GM18907 (cell line): ENCODE measurements around the gene RABEP2.
"Not testable (repeated sequence)": the region's sequence is repeated elsewhere in the genome, so short reads cannot be mapped to it uniquely, and the experiment has no call there.

Experiments used
- ATAC-seq: cut with Tn5 transposase; IDR thresholded peaks from one replicate; pipeline ENCODE4 v1.9.1; 2021; ENCODE audit warnings: mild to moderate bottlenecking, moderate library complexity; ENCODE audit not compliant: unreplicated experiment

Gene RABEP2

DNA sequence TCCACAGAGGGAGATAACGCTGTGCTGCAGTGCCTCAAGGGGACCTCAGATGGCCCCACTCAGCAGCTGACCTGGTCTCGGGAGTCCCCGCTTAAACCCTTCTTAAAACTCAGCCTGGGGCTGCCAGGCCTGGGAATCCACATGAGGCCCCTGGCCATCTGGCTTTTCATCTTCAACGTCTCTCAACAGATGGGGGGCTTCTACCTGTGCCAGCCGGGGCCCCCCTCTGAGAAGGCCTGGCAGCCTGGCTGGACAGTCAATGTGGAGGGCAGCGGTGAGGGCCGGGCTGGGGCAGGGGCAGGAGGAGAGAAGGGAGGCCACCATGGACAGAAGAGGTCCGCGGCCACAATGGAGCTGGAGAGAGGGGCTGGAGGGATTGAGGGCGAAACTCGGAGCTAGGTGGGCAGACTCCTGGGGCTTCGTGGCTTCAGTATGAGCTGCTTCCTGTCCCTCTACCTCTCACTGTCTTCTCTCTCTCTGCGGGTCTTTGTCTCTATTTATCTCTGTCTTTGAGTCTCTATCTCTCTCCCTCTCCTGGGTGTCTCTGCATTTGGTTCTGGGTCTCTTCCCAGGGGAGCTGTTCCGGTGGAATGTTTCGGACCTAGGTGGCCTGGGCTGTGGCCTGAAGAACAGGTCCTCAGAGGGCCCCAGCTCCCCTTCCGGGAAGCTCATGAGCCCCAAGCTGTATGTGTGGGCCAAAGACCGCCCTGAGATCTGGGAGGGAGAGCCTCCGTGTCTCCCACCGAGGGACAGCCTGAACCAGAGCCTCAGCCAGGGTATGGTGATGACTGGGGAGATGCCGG, 7.5 kb upstream of the RABEP2 start:
- no peak for ATAC-seq

DNA sequence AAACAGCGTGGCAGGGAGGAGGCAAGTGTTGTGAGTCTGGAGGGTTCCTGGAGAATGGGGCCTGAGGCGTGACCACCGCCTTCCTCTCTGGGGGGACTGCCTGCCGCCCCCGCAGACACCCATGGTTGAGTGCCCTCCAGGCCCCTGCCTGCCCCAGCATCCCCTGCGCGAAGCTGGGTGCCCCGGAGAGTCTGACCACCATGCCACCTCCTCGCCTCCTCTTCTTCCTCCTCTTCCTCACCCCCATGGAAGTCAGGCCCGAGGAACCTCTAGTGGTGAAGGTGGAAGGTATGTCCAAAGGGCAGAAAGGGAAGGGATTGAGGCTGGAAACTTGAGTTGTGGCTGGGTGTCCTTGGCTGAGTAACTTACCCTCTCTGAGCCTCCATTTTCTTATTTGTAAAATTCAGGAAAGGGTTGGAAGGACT, 6.8 kb upstream of the RABEP2 start, which contains the start of gene CD19:
CD19 (plus strand) TSS at position 171 of the 425 bp plus-strand sequence; CDS start at position 201, 30 bp downstream.
- no peak for ATAC-seq

DNA sequence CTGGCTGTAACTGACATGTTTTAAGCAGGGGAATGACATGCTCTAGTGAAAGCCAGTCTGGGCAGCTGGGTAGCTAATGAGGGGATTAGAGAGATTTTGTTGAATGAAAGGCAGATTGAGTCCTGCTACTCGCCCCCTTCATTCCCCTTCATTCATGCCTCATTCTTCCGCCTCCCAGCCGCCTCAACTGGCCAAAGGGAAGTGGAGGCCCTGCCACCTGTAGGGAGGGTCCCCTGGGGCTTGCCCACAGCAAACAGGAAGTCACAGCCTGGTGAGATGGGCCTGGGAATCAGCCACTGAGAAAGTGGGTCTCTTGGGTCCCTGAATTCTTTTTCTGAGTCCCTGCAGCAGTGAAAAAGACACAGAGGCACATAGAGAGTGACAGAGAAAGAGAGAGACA, 5.6 kb upstream of the RABEP2 start:
- ATAC-seq = peak; percentile 55

DNA sequence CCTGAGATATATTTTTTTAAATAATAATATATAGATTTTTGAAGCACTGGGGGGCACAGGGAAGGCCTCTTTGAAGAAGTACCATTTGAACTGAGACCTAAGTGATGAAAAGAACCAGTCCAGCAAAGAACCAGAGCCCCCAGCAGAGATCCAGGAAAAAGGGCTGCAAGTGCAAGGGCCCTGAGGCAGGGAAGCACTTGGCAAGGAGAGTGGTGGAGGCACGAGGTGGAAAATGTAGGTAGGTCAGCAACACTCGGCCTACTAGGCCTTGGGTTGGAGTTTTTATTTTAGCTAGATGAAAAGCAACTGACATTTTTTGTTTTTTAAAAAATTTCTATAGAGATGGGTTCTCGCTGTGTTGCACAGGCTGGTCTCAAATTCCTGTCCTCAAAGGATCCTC, 5.2 kb upstream of the RABEP2 start:
- ATAC-seq = no peak

DNA sequence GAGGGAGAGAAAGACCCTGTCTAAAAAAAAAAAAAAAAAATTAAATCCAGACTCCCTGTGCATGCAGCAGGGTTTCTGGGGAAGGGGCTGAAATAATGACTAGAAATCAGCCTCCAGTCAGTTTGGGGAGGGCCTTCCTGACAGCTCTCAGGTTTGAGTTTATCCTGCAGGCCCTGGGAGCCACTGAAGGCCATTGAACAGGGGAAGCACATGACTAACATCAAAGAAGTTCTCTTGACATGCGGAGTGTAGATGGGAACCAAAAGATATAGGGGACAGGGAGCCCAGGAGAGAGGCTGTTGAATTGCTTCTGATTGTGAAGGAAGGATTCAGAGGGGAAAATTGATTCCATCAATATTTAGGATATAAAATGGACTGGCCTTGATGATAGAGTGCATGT, 2.8 kb upstream of the RABEP2 start:
- ATAC-seq = no peak

DNA sequence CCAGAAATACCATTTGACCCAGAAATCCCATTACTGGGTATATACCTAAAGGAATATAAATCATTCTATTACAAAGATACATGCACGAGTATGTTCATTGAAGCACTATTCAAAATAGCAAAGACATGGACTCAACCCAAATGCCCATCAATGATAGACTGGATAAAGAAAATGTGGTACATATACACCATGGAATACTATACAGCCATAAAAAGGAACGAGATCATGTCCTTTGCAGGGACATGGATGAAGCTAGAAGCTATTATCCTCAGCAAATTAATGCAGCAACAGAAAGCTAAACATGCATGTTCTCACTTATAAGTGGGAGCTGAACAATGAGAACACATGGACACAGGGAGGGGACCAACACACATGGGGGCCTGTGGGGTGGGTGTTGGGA, 1.2 kb upstream of the RABEP2 start:
- ATAC-seq = not testable (repeated sequence)

DNA sequence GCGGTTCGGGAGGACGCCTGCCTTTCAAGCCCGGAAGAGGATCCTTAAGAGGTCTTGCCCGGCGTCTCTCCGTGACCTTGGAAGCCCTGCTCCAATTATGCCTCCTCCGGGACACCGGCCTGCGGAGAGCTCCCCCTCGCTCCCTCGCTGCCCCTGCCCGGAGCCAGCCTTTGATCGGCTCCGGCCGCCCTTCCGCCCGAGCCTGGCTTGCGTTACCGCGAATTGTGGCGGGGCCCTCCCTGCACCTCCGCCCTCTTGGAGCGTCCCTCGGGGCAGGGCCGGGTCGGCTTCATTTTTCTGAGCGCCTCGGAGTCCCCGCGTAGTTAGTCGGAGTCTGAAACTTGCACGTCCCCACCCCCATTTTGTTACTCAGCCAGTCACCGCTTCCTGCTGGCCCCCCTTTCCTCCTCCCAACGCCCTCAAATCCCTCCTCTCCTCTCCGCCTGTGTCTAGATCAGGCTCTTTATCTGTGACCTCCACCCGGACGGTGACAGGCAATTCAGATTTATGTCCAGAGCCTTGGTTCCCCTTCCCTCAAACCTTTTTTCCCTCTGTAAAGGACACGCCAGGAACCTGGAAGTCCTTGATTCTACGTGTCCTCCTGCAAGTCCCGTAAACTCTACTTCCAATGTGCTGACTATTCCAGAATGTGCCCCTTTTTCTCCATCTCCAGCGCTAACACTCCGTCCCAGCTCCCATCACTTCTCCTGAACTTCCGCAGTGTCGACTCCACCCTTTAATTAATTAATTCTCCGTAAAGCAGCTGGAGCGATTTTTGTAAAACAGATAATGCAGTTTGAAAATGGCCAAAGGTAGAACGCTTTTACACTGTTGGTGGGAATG, 569 bp upstream of the RABEP2 start:
- peak; percentile 36 for ATAC-seq

DNA sequence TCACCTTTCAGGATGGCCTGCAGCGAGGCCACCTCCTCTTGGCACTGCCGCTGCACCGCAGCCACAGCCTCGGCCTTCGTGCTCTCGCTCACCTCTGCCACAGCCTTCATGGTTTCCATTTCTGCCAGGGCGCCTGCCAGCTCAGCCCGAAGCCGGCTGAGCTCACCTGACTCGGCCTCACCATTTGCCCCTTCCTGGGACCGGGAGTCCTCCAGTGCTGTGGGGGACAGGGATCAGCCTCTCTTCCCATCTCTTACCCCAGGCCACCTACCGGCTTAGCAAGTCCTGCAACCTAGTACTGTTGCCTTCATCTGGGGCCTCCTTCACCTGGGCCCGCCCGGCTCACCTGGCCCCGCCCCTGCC, 658 bp downstream of the RABEP2 start:
- no peak for ATAC-seq

DNA sequence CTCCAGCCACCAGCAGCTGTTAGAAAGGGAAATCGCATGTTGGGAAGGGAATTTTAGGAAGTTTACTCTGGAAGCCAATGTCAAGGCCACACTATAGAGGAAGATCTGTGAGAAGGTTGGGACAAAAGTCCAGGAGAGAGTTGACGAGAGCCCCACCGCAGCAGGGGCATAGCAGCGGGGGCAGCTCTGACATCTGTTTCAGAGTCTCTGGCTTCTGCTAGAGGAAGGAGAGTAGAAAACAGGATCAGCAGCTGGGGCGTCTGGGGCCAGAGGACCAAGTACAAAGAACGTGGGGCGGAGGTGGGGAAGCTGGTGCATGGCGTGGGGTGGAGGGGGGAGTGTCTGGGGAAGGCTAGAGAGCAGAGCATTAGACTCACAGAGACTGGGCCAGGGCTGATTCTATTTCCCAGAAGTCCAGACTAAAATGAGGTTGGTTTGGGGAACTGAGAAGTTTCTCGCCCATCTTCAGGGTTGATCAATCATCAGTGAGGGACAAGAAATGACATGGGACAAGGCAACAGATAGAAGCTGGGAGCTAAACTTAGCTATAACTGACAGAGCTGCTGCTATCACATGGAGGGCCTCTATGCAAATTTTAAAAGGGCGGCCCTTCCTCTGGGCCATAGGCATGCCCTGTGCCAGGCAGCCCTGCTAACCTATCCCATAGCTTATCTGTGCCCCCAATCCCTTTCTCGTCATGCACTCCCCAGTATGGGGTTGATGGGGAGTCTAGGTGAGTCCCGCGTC, 1.2 kb downstream of the RABEP2 start:
- ATAC-seq = peak; percentile 56

DNA sequence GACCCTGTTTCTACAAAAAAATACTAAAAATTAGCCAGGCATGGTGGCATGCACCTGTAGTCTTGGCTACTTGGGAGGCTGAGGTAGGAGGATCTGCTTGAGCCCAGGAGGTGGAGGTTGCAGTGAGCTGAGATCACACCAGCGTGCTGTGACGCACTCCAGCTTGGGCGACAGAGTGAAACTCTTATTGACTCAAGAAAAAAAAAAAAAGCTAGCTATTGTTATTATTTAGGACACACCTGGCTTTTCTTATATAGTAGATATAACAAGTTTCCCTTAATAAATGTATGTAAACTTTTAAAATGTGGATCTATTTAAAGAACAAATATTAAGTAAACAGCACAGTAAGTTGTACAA, 1.8 kb downstream of the RABEP2 start:
- ATAC-seq = no peak

DNA sequence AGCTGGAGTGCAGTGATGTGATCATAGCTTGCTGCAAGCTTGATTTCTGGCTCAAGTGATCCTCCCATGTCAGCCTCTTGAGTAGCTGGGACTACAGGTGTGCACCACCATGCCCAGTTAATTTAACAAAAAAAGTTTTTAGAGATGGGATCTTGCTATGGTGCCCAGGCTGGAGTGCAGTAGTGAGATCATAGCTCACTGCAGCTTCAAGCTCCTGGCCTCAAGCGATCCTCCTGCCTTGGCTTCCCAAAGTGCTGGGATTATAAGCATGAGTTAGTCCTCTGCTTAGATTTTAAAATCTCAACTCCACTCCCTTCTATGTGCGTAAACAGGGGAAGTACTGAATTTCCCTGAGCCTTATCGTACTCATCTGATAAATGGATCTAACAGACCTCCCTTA, 6.3 kb downstream of the RABEP2 start:
- ATAC-seq = no peak

DNA sequence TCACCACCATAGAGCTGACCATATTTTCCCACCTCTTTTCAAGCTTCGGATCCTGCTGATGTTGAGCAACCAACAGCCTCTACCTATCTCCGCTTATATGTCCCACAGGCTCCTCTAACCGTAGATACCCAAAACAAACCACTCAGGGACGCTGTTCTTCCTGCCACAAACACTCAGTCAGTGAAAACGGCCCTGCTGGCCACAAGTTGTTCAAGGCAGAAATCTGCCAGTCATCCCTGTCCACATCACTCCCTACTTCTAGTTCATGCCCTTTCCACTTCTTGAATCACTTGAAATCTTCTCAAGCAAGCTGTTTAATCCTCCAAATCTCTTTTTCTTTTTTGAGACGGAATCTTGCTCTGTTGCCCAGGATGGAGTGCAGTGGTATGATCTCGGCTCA, 7.9 kb downstream of the RABEP2 start:
- no peak for ATAC-seq

DNA sequence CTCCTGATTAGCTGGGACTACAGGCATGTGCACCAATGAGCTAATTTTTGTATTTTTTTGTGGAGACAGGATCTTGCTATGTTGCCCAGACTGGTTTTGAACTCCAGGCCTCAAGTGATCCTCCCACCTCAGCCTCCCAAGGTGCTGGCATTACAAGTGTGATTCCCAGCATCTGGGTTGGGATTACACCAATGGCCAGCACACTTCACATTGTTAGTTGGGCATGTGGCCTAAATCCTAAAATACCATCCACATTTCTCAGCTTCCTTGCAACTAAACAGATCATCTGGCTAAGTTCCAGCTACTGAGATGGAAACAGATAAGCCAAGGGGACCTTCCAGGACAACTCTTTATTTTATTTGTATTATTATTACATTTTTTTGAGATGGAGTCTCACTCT, 9.9 kb downstream of the RABEP2 start:
- no peak for ATAC-seq

DNA sequence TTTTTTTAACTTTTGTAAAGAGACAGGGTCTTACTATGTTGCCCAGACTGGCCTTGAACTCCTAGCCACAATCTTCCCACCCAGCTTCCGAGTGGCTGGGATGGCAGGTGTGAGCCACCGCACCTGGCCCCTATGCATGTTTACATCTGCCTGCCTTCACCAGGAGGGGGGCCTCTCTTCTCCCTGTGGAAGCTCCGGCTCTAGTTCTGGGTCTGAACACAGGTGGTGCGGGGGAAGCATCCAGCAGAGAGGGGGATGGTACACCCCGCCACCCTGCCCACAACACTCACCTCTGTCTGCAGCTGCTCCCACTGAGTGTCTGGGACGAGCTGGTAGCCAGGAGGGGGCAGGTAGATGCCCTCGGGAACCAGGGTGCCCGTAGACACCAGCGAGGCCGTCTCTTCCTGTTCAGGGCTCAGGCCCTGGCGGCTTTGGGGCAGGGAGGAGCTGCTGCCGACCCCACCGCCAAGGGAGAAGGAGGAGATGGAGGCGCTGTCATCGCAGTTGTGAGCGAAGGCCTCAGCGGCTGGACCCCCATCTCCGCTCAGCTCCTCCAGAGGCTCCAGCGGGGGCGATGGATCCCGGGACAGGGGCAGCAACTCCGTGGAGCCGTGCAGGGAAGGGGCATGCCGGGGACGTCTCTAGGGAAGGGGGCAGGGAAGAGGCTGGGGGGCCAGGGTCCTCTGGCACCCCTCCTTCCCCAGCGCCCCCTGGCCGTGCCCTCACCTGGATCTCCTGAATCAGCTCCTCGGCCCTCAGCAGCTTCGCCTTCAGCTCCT, 10.9 kb downstream of the RABEP2 start:
- ATAC-seq = no peak

DNA sequence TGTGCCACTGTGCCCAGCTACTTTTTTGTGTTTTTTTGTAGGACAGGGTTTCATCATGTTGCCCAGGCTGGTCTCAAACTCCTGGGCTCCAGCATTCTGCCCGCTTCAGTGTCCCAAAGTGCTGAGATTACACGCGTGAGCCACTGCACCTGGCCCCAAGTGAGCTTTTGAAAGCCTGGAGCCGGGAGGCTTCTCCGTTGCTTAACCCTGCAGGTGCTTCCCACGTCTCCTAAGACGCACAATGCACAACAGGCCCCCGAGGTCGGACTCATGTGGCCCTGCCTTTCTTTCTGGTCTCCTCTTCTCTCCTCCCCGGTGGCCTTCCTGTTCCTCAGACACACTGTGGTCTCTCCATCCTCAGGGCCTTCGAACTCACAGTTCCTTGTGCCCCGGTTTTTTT, 12.5 kb downstream of the RABEP2 start:
- no peak for ATAC-seq

DNA sequence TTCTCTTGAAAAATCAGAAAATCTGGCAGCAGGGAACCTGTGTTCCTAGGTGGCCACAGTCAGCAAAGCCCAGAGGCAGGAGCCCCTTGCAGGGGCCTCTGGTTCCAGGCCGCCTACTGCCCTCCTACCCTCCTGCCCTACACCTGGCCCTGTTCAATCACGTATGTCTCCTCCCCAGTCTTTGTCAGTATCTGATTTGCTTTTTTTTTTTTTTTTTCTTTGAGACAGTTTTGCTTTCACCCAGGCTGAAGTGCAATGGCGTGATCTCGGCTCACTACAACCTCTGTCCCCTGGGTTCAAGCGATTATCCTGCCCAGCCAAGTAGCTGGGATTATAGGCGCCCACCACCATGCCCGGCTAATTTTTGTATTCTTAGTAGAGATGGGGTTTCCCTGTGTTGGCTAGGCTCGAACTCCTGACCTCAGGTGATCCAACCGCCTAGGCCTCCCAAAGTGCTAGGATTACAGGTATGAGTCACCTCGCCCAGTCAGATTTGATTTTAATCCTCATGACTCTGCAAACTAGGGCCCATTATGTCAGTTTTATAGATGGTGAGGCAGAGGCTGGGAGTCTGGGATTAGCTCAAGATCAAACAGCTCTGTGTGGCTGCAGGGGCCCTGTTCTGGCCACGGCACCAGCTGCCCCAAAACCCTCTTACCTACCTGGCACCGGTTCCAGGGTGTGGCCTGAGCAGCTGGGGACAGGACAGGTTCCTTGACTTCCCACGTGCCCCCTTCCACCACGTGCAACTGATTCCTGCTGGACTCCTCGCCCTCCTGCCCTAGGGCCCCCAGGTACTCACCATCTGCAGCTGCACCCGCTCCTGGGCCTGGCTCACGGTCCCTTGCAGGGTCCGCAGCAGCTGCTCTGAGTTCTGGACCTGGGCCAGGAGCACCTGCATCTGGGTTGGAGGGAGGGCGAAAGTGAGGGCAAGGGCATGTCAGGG, 14.7 kb downstream of the RABEP2 start:
- ATAC-seq = no peak

DNA sequence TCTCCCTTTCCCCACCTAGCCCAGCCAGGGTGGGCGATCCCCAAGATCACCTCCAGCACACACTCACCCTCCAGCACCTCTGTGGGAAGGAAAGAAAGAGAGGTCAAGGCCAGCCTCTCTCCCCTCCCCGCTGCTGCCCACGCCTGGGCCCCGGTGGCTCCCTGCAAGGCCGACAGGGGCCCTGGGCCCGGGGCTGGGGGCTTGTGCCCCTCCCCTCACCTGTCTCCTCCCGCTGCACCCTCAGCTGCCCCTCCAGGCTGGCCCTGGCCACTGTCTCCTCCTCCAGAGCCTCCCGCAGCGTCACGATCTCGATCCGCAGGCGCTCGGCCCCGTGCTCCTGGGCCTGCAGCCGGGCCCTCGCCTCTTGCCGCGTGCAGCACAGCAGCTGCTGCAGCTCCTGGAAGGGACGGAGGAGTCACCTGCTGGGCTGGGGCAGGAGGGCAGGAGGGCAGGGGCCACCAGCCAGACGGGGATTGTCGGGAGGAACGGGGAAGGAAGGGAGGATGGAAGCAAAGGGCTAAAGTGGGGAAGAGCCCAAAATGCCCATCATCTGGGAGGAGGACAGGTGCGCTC, 19.2 kb downstream of the RABEP2 start:
- no peak for ATAC-seq

DNA sequence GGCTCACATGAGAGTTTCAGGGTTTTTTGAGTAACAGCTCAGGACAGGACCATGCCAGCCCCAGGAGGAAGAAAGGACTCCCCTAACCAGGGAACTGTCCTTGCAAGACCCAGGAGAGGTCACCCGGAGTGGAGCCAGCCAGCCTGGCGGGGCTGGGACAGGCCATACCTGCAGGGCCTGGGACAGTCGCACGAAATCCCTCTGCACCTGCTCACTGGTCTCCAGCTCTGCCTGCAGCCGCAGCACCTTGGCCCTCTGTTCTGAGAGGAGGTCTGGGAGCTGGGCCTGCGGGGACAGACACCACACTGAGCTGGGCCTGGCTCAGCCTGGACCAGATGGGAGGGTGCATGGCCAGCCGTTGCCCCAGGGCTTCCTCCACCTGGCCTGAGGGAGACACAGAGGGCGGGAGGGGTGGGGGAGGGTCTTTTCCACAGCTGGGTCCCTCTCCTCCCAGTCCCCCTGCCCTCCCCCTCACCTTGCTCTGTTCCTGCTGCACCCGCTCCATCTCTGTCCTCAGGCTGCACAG, 19.7 kb downstream of the RABEP2 start:
- ATAC-seq = no peak

DNA sequence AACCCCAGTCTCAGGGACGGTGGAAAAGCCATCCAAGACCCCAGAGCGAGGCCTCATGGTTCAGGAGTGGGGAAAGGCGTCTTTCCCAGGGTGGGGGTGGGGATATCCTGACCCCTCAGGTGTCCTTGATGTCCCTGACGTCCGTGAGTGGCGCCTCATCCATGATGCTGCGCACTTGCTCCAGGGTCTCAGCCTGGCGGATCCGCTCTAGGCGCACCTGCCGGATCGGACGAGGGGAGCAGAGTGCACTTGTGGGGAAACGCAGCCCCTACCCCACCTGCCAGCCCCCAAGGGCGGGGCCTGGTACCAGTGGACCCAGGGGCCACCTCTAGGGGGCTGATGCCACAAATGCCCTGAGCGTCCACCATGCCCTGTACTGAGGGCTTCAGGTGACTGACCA, 20.2 kb downstream of the RABEP2 start:
- no peak for ATAC-seq
